SU-DHL-6 (cell line): ENCODE data around the gene GRAMD2B.

Source experiments
- CTCF ChIP-seq: fragments of 200-600 bp; sonication (generic); IDR thresholded peaks from one replicate; pipeline ENCODE4 v1.5.1; 2017; ENCODE audit warnings: antibody characterized with exemption, mild to moderate bottlenecking, low read length, moderate library complexity; ENCODE audit not compliant: insufficient read depth, poor library complexity, severe bottlenecking
- EZH2phosphoT487 ChIP-seq: fragments of 200-600 bp; sonication (generic), shearing (Covaris generic); conservative IDR thresholded peaks from 2 replicates; pipeline ENCODE4 v1.6.1; 2018; ENCODE audit warnings: mild to moderate bottlenecking, antibody characterized with exemption, low read length, moderate library complexity, mixed read lengths

DNA sequence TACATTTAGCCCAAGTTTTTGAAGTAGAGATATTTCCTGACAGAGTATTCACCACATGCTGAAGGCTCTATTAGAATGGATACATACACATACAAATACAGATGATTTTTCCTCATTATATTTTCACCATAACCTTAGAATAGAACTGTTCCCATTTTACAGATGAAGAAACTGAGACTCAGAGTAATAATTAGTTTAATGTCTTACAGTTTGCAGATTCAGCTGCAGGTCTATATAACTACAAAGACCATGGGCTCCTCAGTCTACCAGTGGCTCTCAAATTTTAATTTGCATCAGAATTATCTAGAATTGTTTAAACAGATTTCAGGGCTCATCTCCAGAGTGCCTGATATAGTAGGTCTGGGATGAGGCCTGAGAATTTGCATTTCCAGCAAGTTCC is 64.4 kb downstream of the GRAMD2B start:
- no peak for TF ChIP-seq CTCF
- no peak for TF ChIP-seq EZH2phosphoT487
